Neural progenitor cell (in vitro differentiated cells): ENCODE data around the gene TMEM253. TPM values are rescaled to one million over a fixed set of nuclear protein-coding genes. Genes with fewer than 3 reads are reported as not detected.

ENCODE experiments used
- DNase-seq: peaks from one replicate; pipeline ENCODE4 v3.0.0-alpha.2; 2016; ENCODE audit warnings: low spot score
- H2AFZ ChIP-seq: fragments of 200-600 bp; sonication (generic); replicated peaks from 2 replicates; pipeline ENCODE4 v1.6.1; 2016; ENCODE audit warnings: antibody characterized with exemption
- H3F3A ChIP-seq: fragments of 200-600 bp; sonication (generic); 2 replicates; pipeline ENCODE4 v1.6.1; 2016; ENCODE audit warnings: antibody characterized with exemption, low read depth
- H3K27ac ChIP-seq: fragments of 200-600 bp; sonication (generic); 2 replicates; pipeline ENCODE4 v1.5.1; 2016; ENCODE audit warnings: mild to moderate bottlenecking
- H3K27me3 ChIP-seq: fragments of 200-600 bp; sonication (generic); 2 replicates; pipeline ENCODE4 v1.6.1; 2016; ENCODE audit warnings: mild to moderate bottlenecking, moderate library complexity
- H3K36me3 ChIP-seq: fragments of 200-600 bp; sonication (generic); 2 replicates; pipeline ENCODE4 v1.5.1; 2016
- H3K4me1 ChIP-seq: fragments of 200-600 bp; sonication (generic); 2 replicates; pipeline ENCODE4 v1.6.1; 2016; ENCODE audit warnings: mixed run types
- H3K4me2 ChIP-seq: fragments of 200-600 bp; sonication (generic); 2 replicates; pipeline ENCODE4 v1.6.1; 2016
- H3K4me3 ChIP-seq: fragments of 200-600 bp; sonication (generic); 2 replicates; pipeline ENCODE4 v1.5.1; 2016
- H3K79me2 ChIP-seq: fragments of 200-600 bp; sonication (generic); 2 replicates; pipeline ENCODE4 v1.6.1; 2016; ENCODE audit warnings: low read depth
- H3K9ac ChIP-seq: fragments of 200-600 bp; sonication (generic); 2 replicates; pipeline ENCODE4 v1.6.1; 2016
- H3K9me3 ChIP-seq: fragments of 200-600 bp; sonication (generic); 2 replicates; pipeline ENCODE4 v1.5.1; 2016; ENCODE audit warnings: low read depth
- H4K20me1 ChIP-seq: fragments of 200-600 bp; sonication (generic); 2 replicates; pipeline ENCODE4 v1.6.1; 2016; ENCODE audit warnings: low read depth
- H3K27ac Mint-ChIP-seq: 3 replicates; pipeline ENCODE4 v1.8.0; 2021; ENCODE audit warnings: mixed read lengths
- H3K27me3 Mint-ChIP-seq: 2 replicates; pipeline ENCODE4 v1.8.0; 2022; ENCODE audit warnings: low read depth, mild to moderate bottlenecking, inconsistent platforms, moderate library complexity, mixed read lengths; ENCODE audit not compliant: insufficient read depth
- H3K36me3 Mint-ChIP-seq: 3 replicates; pipeline ENCODE4 v1.8.0; 2021; ENCODE audit warnings: mixed read lengths
- H3K4me1 Mint-ChIP-seq: 3 replicates; pipeline ENCODE4 v1.8.0; 2021; ENCODE audit warnings: mixed read lengths
- H3K4me3 Mint-ChIP-seq: 3 replicates; pipeline ENCODE4 v1.8.0; 2021; ENCODE audit warnings: mild to moderate bottlenecking, moderate library complexity, mixed read lengths
- H3K9me3 Mint-ChIP-seq: 3 replicates; pipeline ENCODE4 v1.8.0; 2020; ENCODE audit warnings: mixed read lengths
- EZH2 ChIP-seq: fragments of 200-600 bp; sonication (generic); IDR thresholded peaks from 2 replicates; pipeline ENCODE4 v1.6.1; 2017; ENCODE audit warnings: antibody characterized with exemption, mild to moderate bottlenecking, moderate library complexity
- EZH2phosphoT487 ChIP-seq: fragments of 200-600 bp; sonication (generic); IDR thresholded peaks from 2 replicates; pipeline ENCODE4 v1.6.1; 2017; ENCODE audit warnings: antibody characterized with exemption
- total RNA-seq: library from RNA; depleted of rRNA; stranded (reverse); fragments of >200 nt; gene quantifications from 2 replicates; pipeline ENCODE4 v1.2.3, GENCODE V29; 2015; ENCODE audit warnings: low replicate concordance
- TF ChIP-seq, protein P1 (sequence below): fragments of 200-600 bp; sonication (generic); IDR thresholded peaks from 2 replicates; pipeline ENCODE4 v1.5.1; 2017; ENCODE audit warnings: antibody characterized with exemption, mild to moderate bottlenecking

The TMEM253 gene
- total RNA-seq, 1 donor from 2014 or later: 0.22 TPM

DNA sequence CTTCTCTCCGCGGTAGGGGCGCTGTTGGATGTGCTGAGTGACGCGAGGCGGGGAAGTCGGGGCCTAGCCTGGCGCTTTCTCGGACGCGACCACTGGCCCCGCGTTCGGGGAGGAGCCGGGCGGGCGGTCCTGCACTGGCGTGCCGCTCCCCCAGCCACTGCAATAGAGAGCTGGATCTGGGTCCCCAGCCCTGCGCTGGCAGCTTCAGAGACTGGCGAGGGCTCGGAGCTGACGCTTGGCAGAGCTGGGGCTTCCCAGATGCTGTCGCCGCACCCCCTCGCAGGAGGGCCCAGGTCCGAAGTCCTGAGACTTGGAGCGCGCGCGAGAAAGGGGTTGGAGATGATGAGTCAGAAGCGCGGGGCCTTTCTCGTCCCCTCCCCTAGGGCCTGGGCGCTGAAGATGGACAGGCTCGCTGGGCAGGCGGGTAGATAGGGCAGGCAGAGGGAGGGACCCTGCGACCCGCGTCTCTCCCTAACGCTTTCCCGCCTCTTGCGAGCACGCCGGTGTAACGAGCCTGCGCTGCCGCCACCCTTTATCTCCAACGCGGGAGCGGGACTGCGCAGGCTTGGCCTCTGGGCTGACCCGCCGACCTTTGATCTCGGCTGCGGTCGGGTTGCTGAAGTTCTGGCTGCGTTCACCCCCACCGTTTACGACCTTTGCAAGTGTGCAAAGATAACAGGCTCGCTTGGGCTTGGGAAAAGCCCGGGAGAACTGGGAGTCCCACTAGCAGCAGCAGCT lies 3.0 kb downstream of the TMEM253 start:
- no peaks in the 10 kb centered on the region for H3K27me3 ChIP-seq
- no peaks in the 10 kb centered on the region for H3K9me3 ChIP-seq
- H3K27ac ChIP-seq: peak overlapping the region; percentile 99
- peak overlapping the region; percentile 61 for H3K4me3 ChIP-seq
- Mint-ChIP-seq H3K9me3 (no peaks in the 10 kb centered on the region), H3K27ac (peak overlapping the region; percentile 93), H3K27me3 (peaks cover 5% of the 10 kb centered on the region), H3K4me1 (peaks cover 68% of the 10 kb centered on the region), H3K4me3 (peak overlapping the region; percentile 86), H3K36me3 (no peaks in the 10 kb centered on the region)
- peak overlapping the region; percentile 45 for H2AFZ ChIP-seq
- H3K4me2 ChIP-seq: peak overlapping the region; percentile 89
- H3F3A ChIP-seq: peaks cover 45% of the 10 kb centered on the region
- no peaks in the 10 kb centered on the region for H3K36me3 ChIP-seq
- H3K79me2 ChIP-seq: peaks cover 38% of the 10 kb centered on the region
- H3K4me1 ChIP-seq: peaks cover 39% of the 10 kb centered on the region
- H3K9ac ChIP-seq: peak overlapping the region; percentile 98
- TF ChIP-seq EZH2phosphoT487: no peak
- TF ChIP-seq EZH2: no peak
- TF ChIP-seq, protein P1, sequence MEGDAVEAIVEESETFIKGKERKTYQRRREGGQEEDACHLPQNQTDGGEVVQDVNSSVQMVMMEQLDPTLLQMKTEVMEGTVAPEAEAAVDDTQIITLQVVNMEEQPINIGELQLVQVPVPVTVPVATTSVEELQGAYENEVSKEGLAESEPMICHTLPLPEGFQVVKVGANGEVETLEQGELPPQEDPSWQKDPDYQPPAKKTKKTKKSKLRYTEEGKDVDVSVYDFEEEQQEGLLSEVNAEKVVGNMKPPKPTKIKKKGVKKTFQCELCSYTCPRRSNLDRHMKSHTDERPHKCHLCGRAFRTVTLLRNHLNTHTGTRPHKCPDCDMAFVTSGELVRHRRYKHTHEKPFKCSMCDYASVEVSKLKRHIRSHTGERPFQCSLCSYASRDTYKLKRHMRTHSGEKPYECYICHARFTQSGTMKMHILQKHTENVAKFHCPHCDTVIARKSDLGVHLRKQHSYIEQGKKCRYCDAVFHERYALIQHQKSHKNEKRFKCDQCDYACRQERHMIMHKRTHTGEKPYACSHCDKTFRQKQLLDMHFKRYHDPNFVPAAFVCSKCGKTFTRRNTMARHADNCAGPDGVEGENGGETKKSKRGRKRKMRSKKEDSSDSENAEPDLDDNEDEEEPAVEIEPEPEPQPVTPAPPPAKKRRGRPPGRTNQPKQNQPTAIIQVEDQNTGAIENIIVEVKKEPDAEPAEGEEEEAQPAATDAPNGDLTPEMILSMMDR: peak; percentile 70
- peak; percentile 98 for DNase-seq
- no peaks in the 10 kb centered on the region for H4K20me1 ChIP-seq

DNA sequence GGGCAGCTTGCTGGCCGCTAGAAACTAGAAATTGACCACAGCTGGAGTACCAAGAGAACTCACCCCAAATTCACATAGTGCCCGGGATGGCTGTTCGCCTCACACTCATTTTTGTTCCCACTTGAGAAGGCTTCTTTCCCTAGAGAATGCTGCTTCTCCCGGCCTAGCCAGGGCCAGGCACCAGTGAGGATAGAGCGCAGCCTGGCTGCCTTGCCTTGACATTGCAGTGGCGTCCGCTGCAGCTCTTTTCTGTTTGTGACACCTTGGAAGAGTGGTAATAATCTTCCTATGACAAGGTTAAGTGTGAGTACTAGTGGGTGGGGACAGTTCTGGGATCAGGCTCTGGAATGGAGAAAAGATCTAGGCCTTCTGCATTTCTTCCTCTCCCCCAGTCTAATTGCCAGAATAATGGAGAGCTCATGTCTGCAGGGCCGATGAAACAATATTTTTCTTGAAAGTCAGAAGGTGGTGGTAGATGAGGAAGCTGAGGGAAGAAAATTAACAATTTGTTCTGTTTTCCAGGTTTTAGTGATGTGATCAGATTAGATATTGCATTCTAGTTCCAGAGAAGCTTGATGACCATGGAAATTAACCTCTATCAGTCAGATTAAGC lies 3.7 kb downstream of the TMEM253 start:
- H3K9ac ChIP-seq: peak overlapping the region; percentile 98
- peak overlapping the region; percentile 99 for H3K27ac ChIP-seq
- H3K79me2 ChIP-seq: peaks cover 32% of the 10 kb centered on the region
- peaks cover 62% of the 10 kb centered on the region for H3K4me1 Mint-ChIP-seq
- TF ChIP-seq EZH2phosphoT487: no peak
- TF ChIP-seq, protein P1: peak; percentile 91
- H3K4me1 ChIP-seq: peaks cover 32% of the 10 kb centered on the region
- no peaks in the 10 kb centered on the region for H3K36me3 ChIP-seq
- no peaks in the 10 kb centered on the region for H3K27me3 ChIP-seq
- H3F3A ChIP-seq: peaks cover 38% of the 10 kb centered on the region
- H2AFZ ChIP-seq: no peak overlapping the region
- H3K36me3 Mint-ChIP-seq: no peaks in the 10 kb centered on the region
- H3K4me2 ChIP-seq: peak overlapping the region; percentile 89
- peak overlapping the region; percentile 76 for H3K27ac Mint-ChIP-seq
- H3K9me3 Mint-ChIP-seq: no peaks in the 10 kb centered on the region
- DNase-seq: peak; percentile 85
- H3K27me3 Mint-ChIP-seq: peaks cover 5% of the 10 kb centered on the region
- no peaks in the 10 kb centered on the region for H3K9me3 ChIP-seq
- H3K4me3 Mint-ChIP-seq: peak overlapping the region; percentile 86
- H4K20me1 ChIP-seq: no peaks in the 10 kb centered on the region
- peak overlapping the region; percentile 61 for H3K4me3 ChIP-seq

DNA sequence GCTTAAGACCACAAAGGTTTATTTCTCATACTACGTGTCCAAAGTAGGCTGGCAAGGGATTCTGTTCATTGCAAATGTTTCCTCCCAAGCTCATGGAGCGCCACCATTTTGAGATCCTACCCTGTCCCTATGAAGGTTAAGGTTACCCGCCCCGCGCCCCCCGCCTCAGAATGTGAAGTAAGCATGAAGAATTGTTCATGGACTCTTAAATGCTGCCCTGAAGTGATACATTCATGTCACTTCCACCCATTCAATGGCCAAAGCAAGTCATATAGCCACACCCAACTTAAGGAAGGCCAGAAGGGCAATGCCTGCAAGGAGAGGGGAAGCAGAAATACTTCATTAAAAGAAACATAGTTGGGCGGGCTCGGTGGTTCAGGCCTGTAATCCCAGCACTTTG lies 4.2 kb downstream of the TMEM253 start:
- Mint-ChIP-seq H3K4me3 (peak overlapping the region; percentile 86), H3K9me3 (no peaks in the 10 kb centered on the region), H3K4me1 (peaks cover 64% of the 10 kb centered on the region), H3K27me3 (peaks cover 5% of the 10 kb centered on the region), H3K36me3 (no peaks in the 10 kb centered on the region), H3K27ac (no peak overlapping the region)
- no peaks in the 10 kb centered on the region for H3K36me3 ChIP-seq
- no peak overlapping the region for H3K9ac ChIP-seq
- H3K4me2 ChIP-seq: peak overlapping the region; percentile 89
- H3K27me3 ChIP-seq: no peaks in the 10 kb centered on the region
- H3K4me1 ChIP-seq: peaks cover 28% of the 10 kb centered on the region
- H4K20me1 ChIP-seq: no peaks in the 10 kb centered on the region
- no peak overlapping the region for H2AFZ ChIP-seq
- H3K4me3 ChIP-seq: peak overlapping the region; percentile 61
- H3F3A ChIP-seq: peaks cover 34% of the 10 kb centered on the region
- no peak for DNase-seq
- H3K79me2 ChIP-seq: peaks cover 26% of the 10 kb centered on the region
- H3K9me3 ChIP-seq: no peaks in the 10 kb centered on the region
- TF ChIP-seq, protein P1: no peak
- TF ChIP-seq EZH2 (no peak), EZH2phosphoT487 (no peak)
- H3K27ac ChIP-seq: no peak overlapping the region
